HG03354 (cell line): Measurements from ENCODE around the gene LYSMD1.

Experiments
- ATAC-seq: cut with Tn5 transposase; IDR thresholded peaks from one replicate; pipeline ENCODE4 v1.9.1; 2021; ENCODE audit warnings: mild to moderate bottlenecking; ENCODE audit not compliant: unreplicated experiment, poor library complexity, severe bottlenecking

LYSMD1 gene

GRCh38 chr1:151176514-151177045 lies 10.9 kb upstream of the LYSMD1 start:
- ATAC-seq = no peak

- ATAC-seq = no peak
These were observed 10.2 kb upstream of the LYSMD1 start, which contains the start of gene TMOD4 for GRCh38 chr1:151175863-151176262. TSS of gene TMOD4 (minus strand) at chr1:151175981. CDS start at chr1:151174875, 1,106 bp downstream.

- no peak for ATAC-seq
These were observed 9.5 kb upstream of the LYSMD1 start for GRCh38 chr1:151175041-151175741.

GRCh38 chr1:151171190-151171589 lies 5.5 kb upstream of the LYSMD1 start:
- no peak for ATAC-seq

- no peak for ATAC-seq
These were observed 1.4 kb upstream of the LYSMD1 start for GRCh38 chr1:151167116-151167515.

- peak; percentile 7 for ATAC-seq
These were observed 829 bp upstream of the LYSMD1 start for GRCh38 chr1:151166505-151166956.

- ATAC-seq = no peak
These were observed 393 bp downstream of the LYSMD1 start for GRCh38 chr1:151165281-151165737.

- no peak for ATAC-seq
These were observed 896 bp downstream of the LYSMD1 start for GRCh38 chr1:151164732-151165280.

- ATAC-seq = no peak
These were observed 6.3 kb downstream of the LYSMD1 start for GRCh38 chr1:151159373-151159772.

GRCh38 chr1:151158751-151159251 lies 6.9 kb downstream of the LYSMD1 start:
- ATAC-seq = no peak

- no peak for ATAC-seq
These were observed 7.4 kb downstream of the LYSMD1 start for GRCh38 chr1:151158326-151158725.

GRCh38 chr1:151157067-151157531 lies 8.6 kb downstream of the LYSMD1 start:
- no peak for ATAC-seq

GRCh38 chr1:151156515-151156819 lies 9.2 kb downstream of the LYSMD1 start, which contains the start of gene TNFAIP8L2:
TSS of gene TNFAIP8L2 (plus strand) at chr1:151156649. CDS start at chr1:151158698, 2,049 bp downstream.
- peak; percentile 76 for ATAC-seq

GRCh38 chr1:151147665-151148064 lies 18.0 kb downstream of the LYSMD1 start:
- ATAC-seq = no peak

- no peak for ATAC-seq
These were observed 18.6 kb downstream of the LYSMD1 start for GRCh38 chr1:151147132-151147503.

- peak; percentile 96 for ATAC-seq
These were observed 19.1 kb downstream of the LYSMD1 start, which contains the start of gene SEMA6C for GRCh38 chr1:151146412-151147131. TSS of gene SEMA6C (minus strand) at chr1:151146631. CDS start at chr1:151142621, 4,010 bp downstream.

- peak; percentile 3 for ATAC-seq
These were observed 19.7 kb downstream of the LYSMD1 start for GRCh38 chr1:151146072-151146411.

- ATAC-seq = no peak
These were observed 20.2 kb downstream of the LYSMD1 start for GRCh38 chr1:151145304-151146071.

GRCh38 chr1:151144474-151145303 lies 21.0 kb downstream of the LYSMD1 start:
- no peak for ATAC-seq
